Stimulated activated naive CD8-positive, alpha-beta T cell treated with anti-CD3 and anti-CD28 coated beads, Interleukin-15, Interleukin-2, amounts not matched to agents 100 U/mL and 50 U/mL, for 24 hours (primary cell): ENCODE results near the gene LARGE1.
A peak's percentile ranks its signal among the peaks of the same experiment; 100 is the strongest.

ENCODE experiments used
- ATAC-seq: fragments of 150-1000 bp; cut with Tn5 transposase; one replicate; pipeline ENCODE4 v1.10.0; 2021
- DNase-seq: peaks from one replicate; pipeline ENCODE4 v3.0.0; 2021

The LARGE1 gene

DNA sequence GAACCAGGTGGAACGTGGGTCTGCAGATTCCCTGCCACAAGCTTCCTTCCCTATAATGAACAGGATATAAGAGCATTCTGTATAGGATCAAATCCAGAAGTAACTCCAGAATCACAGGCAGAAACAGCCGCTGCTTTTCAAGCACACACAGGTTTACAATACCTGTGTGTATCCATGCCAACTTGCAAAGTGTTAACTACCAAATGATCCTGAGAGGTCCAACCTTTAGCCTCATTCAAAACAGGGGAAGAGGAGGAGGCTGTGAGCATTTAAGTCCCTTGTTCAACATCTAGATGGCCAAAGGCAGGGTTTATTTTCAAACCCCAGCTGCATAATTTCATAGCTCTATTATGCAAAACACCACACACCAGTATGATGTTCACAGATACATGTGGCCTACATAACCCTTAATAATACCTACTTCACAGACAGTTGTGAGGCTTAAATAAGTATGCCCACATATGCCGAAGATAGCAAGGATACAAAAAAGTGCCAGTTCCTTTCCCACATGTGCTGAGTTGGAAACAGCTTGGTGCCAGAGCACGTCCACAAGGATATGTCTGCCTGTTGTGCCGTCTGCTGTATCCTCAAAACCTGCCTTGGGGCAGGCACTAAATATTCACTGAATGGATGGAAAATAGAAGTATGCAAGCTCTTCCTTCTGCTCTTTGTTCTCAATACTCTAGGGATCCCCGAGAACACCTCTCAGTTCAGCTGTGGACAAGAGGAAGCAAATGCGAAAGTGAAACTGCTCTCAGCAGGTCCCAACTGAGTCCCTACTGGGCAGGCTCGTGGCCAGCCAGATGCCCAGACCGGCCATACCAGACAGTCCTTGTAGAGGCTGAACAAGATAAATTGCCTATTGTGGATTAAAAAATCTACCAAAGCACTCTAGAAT lies 66.8 kb downstream of the LARGE1 start:
- DNase-seq (peak; percentile 10), ATAC-seq (peak; percentile 52)

DNA sequence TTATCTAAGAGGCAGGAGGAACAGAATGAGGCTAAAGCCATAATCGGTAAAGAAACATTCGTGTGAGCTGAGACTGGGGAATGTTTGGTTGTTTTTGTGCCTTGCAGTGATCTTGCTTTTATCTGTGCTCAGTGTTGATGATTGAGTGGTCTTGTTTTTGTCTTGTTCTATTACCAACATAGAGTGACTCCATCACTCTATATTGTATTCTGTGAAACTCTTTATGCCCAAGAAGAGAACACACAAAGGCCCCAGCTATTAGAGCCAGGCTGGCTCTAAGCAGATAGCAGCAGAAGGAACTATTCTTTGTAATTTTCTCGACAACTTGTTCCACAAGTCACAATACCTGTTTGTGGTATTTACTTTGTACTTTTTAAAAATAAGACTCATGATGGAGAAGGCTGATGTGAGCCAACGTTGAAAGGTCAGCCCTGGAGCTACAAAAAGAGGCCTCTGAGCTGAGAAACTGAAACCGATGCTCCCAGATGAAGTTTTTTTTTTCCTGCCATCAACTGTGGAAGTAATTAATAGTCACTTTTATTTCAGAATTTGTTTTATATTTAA lies 68.4 kb downstream of the LARGE1 start:
- DNase-seq (no peak), ATAC-seq (no peak)

DNA sequence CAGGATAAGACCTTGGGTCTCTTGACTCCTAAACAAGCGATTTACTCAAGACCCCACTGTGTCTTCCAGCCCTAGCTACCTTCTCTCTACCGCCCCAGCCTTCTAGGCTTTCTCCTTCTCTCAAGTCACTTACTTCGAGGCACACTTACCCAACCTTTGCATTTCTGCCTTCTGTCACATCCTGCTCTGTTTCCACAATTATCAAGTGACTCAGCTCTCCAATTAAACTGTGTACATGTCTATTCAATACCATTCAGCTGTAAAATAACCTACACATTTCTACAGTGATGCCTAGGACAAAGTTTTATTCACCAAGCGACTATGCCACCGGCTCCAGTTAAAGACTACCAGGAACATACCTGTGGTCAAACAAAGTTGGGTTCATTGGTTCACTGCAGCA lies 69.0 kb downstream of the LARGE1 start:
- no peak for DNase-seq
- ATAC-seq = no peak

DNA sequence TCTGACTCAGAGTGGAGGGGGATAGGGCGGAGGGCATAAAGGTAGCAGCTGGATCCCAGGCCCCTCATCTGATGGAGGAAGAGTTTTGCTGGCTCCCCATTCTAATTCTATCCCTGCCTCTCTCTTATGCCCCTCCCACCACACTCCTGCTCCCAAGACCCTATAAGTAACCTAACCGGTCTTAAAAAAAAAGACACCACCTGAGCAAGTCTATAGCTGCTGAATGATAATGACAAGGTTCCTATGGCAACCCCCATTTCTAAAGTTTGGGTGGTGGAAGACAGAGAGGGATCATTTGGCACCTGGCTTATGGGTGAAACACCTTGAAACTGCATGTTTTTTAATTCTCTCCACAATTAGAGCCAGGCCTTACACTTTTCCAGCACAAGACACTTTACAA lies 69.6 kb downstream of the LARGE1 start:
- no peak for ATAC-seq

DNA sequence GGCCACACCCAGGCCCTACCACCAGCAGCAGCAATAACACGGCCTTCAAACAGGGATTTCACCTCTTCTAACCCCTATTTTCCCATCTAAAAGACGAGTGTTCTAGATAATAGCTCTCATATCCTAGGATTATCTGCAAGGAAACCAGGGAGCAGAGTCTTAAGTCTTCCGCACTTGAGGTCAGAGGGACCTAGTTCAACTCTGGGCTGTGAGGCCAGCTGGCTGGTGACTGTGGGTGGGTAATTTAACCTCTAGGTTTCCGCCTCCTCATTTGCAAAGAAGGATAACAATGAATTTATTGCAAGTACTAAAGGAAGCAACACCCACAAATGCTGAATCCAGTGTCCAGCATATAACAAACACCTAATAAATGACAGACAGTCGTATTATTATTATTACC lies 70.1 kb downstream of the LARGE1 start:
- DNase-seq (no peak), ATAC-seq (no peak)

More for the DNA sequence above, 69.6 kb downstream of the LARGE1 start:
- no peak for DNase-seq

DNA sequence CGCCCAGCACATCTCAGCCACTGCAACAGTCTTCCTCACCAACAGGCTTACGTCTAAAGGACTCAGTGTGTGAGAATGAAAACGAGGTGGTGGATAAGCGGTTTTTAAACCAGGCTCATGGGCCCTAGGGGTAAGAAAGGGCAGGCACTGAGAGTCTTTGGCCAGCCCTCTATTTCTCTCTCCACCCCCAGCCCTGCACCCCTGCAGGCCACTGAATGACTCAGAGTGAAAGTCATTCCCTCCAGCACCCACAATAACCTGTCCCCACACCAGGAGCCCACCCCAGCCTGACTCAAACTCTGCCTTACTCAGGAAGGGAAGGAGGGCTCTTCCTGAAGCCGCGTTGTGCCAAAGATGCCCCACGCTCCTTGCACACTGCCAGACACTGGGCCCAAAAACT lies 72.0 kb downstream of the LARGE1 start:
- DNase-seq (no peak), ATAC-seq (no peak)

DNA sequence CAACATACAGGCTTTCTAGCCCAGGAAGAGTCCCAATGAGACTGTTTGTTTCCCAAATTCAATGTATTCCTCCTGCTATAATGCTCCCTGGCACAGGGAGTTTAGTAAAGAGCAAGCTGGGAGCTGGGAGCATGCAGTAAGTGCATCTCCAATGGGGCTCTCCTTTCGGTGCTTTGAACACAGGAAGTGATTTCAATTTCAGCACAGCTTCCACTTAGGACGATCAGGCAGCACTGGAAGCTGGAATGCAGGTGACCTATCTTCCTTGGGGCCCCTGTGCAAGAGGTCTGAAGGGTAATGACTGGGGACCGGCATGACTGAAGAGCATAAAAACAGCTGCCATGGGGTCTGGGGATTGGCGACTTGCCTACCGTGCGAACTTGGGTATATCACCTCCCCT lies 76.0 kb downstream of the LARGE1 start:
- ATAC-seq = no peak

DNA sequence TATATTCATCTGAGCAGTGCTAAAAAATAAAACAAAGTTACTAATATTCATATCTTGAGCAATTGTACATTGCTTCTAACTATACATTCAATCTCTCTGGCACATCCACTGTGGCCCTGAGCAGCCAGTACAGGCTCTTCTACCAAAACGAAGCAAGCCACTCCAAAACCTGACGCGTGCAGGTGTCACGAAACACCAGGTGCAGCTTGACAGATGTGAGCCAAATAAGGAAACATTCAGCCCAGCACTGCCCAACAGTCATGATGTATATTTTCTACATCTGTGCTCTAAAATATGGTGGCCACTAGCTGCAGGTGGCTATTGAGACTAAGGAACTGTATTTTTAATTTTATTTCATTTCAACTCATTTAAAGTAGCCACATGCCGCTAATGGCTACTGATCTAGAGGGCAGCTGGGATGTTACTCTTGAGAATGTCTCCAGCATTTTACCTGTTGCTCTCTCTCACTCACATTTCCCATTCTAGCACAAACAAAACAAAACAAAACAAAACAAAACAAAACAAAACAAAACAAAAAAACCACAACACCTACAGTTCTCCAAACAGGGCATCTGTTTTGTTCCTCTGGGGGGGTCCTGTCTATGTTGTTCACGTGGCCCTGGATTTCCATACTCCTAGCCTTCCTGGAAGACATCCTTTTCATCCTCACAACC lies 77.7 kb downstream of the LARGE1 start:
- no peak for DNase-seq
- ATAC-seq = no peak

More for the DNA sequence above, 76.0 kb downstream of the LARGE1 start:
- no peak for DNase-seq

DNA sequence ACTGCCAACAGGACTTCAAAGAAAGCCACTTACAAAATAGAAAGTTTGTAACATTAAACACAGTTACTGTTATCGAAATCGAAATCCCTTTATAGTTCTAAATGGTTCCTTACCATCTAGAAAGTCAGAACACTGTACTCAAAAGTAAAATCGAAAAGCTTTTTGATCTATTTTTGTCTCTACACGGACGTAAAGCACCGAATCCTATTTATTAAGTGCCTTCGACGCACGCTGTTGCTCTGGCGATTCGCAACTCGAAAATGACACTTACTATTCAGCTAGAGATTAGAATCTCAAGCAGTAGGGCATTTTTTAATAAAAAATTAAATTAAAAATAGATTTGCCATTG lies 78.3 kb downstream of the LARGE1 start:
- DNase-seq (no peak), ATAC-seq (no peak)

DNA sequence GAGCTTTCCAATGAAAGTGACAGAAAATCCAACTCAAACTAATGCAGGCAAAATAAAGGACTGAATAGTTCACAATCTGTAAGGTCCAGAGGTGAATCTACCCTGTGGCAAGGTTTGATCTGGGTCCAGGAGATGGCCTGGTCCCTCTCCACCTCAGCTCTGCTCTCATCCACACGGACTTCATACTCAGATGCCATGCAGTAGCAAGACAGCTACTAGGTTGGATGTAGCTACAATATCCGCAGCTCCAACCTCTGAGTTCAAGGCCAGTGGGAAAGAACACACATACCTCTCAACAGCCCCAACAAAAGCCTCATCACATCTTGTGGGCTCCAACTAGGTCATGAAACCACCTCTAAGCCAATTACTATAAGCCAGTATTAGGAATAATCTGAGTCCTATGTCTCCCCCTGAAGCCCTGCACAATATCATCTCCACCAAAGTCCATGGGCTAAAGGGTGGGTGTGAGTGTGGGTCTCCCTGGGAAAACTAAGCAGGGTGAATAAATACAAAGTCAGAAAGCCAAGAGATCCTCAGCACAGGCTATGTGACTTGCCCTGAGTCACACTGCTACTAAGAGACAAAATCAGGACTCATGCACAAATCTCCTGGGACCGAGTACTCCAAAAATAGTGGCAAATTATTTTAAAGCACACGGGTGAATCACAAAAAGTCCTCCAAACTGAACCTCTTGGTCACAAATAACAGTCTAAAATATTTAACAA lies 78.8 kb downstream of the LARGE1 start:
- no peak for ATAC-seq
- no peak for DNase-seq

DNA sequence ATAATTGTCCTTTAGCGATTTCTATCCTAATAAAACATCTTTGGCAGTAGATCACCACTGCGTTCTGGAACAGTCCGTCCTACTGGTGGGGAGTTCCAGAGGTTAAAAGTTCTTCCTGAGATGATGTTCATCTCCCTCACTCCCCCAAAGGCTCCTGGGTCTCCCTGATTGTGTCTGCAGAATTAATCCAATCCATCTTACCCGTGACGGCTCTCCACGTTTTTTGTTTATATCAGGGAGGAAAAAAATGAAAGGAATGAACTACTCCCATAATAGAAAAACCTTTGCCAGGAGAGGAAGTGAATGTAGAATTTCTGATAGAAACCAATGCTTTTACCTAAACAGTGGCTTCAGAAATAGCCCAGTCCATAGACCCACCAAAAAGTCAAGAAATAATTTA lies 81.6 kb downstream of the LARGE1 start:
- DNase-seq (no peak), ATAC-seq (no peak)

DNA sequence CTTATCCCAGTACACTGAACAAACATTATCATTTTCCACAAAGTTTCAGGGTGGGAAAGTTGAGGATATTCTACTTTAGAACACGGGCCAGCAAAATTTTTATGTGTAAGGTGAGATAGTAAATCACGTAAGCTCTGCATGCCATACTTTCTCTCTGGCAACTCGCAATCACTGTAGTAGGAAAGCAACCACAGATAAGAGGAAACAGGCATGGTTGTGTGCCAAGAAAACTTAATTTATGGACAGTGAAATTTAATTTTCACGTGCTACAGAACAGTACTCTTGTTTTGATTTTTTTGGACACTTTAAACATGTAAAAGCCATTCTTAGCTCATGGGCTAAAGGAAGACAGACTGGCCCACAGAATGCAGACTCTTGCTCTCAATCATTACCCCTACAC lies 82.5 kb downstream of the LARGE1 start:
- ATAC-seq (no peak), DNase-seq (no peak)

DNA sequence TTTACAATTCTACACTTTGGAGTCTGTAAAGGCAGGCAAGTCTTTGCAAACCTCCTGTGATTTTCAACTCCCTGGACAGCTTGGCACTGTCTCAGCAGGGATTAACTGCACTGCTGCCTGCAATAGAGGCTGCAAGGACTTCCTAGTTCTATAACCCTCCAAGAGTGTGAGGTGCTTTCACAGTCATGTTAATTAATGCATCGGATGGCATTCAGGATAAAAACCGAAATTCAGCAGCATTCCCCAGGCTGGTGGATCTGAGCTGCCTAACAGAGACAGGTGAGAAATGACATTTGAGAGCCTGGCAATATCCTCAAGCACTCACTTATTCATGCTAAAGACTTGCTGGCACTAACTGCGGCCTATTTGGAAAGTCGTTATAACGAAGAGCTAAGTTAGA lies 85.0 kb downstream of the LARGE1 start:
- no peak for ATAC-seq
- no peak for DNase-seq

DNA sequence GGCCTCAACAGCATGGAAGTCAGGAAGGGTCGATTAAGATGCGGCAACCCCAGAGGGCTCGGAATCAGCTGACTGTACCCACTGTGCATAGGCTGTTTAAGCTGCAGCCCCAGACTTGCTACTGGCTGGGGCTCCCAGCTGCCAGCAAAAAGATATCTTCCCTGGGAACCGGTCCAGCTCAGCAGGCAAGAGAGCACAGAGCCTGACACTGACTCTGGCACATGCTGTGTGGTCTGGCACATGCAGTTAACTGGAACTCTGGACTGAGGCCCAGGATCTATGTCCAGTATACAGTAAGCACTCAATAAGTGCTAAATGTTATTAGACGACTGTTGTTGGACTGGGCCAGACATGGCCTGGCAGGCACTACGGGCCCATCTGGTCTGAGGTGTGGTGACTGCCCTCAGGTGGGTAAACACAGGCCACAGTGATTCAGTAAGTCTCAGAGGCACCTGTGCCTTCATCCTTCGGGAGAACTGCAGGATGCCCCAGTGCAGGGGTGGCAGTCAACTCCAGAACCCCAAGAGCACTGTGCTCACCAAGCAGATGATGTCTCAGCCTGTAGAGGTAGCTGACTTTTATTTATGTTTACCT lies 87.6 kb downstream of the LARGE1 start:
- DNase-seq = no peak
- ATAC-seq = no peak

DNA sequence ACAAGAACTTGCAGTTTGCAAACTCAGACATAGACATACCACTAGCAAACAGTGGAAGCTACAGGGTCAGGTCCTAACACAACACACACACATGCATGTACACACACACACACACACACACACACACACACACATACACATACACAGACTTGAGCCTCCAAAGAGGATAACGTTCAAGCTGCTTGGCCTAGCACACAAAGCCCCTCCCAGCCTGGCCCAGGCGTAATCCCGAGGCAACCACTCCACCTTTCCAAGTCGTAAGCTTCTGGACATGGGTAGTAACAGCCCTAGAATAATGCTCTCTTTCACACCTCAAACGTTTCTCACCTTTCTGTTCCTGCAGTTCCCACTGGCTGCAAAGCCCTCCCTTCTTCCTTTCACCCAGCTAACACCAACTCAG lies 88.6 kb downstream of the LARGE1 start:
- DNase-seq (no peak), ATAC-seq (no peak)

DNA sequence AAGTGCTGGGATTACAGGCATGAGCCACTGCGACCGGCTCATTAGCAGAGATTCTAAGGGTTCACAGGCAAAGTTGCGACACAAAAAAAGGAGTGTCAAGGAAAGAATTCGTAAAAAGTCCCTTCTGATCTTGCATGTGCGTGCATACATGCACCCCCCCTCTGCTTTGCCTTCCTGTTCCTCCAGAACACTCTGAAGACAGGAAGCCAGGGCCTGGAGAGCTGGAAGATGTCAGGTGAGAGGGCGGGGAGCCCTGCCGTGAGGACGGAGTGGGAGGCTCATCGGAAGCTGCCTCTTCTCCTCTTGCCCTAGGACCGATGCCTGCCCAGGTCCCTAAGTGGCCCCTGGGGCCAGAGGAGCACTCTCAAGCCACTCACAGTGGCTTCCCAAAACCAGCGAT lies 89.1 kb downstream of the LARGE1 start:
- DNase-seq = no peak
- ATAC-seq = no peak

DNA sequence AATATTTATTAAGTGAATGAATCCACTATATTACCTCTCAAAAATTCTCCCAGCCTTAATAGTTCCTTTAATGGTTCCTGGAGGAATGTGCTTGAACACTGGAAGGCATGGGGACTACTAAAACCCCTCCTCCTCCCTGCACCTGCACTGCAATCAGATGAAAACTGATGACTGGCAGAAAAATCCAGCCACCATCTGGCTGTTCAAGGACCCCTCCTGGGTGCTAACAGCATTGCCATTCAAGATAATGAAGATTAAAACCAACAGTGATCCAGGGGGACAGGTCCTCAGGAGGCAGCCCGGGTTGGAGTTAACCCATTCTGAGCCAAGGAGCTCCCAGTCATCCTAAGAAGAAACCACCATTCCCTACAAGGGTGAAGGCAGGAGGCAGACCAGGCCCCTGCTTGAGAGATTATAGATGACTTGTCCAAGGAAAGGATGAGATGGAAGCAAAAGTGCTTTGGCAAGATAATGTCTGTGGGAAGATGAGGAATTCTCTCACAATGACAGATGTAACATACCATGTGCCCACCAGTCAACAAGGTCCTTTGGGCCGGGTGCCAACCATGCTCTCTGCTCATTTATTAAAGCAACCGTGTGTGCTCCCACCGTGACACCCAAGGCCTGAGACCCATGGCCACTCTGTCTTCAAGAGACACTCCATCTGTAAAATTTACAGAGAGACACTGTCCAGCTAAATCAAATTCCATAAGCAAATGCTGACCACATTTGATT lies 90.6 kb downstream of the LARGE1 start:
- DNase-seq (no peak), ATAC-seq (no peak)

DNA sequence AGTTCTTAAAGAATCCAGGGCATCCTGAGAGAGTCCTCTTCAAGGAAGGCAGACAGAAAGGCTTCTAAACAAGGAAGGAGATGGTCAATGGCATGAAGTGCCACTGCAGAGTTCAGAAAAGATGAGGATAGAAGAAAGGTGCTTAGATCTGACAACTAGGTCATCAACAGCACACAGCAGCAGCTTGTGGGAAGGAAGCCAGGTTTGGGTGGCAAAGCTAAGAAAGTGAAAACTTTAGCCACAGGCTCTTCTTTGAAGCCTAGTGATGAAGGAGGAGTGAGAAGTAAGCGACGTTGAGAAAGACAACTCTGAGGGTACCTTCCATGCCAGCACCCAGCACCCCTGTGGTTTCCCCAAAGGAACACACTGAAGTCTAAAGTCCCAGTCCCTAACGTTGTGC lies 92.0 kb downstream of the LARGE1 start:
- no peak for ATAC-seq
- no peak for DNase-seq

DNA sequence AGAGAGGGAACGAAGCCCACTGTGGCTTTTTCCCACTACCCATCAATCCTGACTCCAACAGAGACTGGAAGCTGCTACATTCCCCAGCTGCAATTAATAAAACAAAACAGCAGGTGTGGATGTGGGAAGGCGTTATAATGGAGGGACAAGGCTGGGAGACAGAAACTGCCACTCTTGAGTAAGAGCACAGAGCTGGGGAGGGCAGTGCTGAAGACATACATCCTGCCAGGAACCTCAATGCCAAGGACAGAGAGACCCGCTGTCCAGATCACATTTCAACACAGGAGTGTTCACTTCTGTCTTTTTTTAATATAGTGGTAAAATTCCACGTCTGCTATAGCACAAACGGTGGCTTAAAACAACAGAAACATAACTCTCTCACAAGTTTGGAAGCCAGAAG lies 94.5 kb downstream of the LARGE1 start:
- no peak for DNase-seq
- ATAC-seq = no peak

DNA sequence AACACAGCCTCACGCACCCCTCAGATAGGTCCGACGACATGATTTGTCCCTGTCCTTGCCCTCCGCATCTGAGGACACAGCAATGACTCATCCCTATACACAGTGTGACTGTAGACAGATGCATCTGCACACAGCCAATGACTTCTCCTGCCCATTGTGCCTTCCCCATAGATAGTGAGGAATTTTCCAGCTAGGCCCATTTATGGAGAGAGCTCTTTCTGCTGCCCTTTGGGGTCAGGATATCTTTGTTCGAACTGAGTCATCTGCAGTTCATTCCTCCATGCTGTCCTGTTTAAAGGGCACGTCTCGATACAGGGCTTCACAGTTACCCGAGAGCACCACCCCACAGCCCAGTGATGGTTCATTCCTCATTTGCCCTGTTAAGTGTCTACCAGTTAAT lies 96.7 kb downstream of the LARGE1 start:
- ATAC-seq = no peak
- DNase-seq = no peak

DNA sequence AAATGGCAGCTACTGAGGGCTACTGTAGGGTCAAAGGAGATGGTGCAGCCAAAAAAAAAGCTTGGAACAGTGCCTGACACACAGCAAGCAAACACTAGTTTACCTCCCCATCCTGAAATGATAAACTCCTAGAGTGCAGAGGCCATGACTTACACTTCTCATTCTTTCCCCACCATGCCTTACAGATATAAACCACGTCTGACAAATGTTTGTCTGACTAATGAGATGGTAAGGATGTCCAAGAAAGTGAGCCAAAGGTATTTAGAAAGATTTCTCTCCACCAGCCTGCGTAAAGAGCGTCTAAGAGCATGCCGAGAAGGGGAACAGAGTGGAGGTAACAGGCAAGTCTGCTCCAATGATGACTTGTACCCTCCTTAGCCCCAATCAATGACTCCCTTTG lies 99.0 kb downstream of the LARGE1 start:
- DNase-seq = no peak
- no peak for ATAC-seq

DNA sequence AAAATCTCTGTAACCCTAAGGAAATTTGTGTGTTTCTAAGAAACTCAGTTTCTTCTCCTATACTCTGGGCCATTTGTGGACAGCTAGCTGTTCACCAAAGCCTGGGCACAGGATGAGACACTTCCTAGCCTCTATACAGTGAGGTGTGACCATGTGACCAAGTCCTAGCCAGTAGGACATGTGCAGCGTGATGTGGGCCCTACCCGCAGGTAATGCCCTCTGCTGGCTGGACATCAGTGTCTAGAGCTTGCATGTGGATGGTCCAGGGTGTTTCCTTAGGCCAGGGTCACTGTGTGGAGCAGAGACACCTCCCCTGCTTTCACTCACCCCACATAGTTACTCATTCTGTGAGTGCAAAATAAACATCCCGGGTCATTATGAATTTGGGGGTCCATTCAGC lies 100.5 kb downstream of the LARGE1 start:
- no peak for DNase-seq
- ATAC-seq = no peak
